ENCODE data around the gene ARID1B. TPM values are rescaled to one million over a fixed set of nuclear protein-coding genes. Genes with fewer than 3 reads are reported as not detected.

ARID1B gene
- polyA plus RNA-seq, 1 donor = 48.5 TPM

DNA sequence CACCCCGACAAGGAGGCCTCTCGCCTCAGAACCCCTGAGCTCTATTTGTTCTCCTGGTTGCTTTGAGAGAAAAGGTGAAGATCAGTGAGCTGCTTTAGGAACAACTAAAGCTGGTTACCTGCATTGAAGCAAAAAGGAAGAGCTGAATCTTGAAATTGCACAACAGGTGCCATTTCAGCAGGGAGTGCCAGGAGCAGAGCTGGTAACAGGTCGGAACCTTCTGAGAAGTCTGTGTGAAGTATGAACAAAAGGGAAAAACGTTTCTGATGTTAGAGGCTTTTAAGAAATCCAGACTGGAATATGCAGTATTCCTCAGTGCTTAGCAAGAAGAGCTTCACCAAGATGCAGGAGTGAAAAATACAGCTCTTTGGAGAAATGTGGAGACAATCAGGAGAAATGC, 382.2 kb downstream of the ARID1B start:
- Histone ChIP-seq H3K27ac (ENCODE audit: low read length) (no peak overlapping the region), H3K9me3 (ENCODE audit: control insufficient read depth, low read depth, low read length) (no peaks in the 10 kb centered on the region), H3K4me1 (ENCODE audit: control insufficient read depth, insufficient read depth, low read length) (no peaks in the 10 kb centered on the region), H3K36me3 (ENCODE audit: control insufficient read depth, insufficient read depth, low read length) (peaks cover 33% of the 10 kb centered on the region), H3K27me3 (ENCODE audit: control insufficient read depth, insufficient read depth, low read length) (no peaks in the 10 kb centered on the region), H3K4me3 (ENCODE audit: low read length) (no peak overlapping the region)
- 50% methylated on average over 1 of the region's 4 CpGs for WGBS (ENCODE audit: insufficient coverage, low lambda C conversion rate)
- no peak for DNase-seq

DNA sequence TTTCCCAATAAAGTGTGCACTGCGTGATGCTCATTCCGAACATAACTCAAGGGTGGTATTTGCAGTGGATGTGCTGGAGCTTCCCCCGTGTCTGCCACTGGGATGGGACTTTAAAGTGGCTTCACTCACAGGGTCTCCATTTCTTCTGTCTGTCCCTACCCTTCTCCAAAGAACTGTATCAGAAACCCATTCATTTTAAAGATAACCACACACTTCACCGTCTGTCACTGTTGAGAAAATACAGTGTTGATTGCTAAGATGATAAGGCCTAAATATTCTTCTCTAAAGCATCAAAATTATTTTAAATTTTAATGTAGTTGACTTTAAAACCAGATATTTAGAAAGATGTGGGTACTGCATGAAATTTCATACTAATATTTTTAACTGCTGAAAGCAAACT, 384.7 kb downstream of the ARID1B start:
- H3K27ac ChIP-seq (ENCODE audit: low read length) = no peak overlapping the region
- WGBS (ENCODE audit: insufficient coverage, low lambda C conversion rate) = 100% methylated on average over 1 of the region's 4 CpGs
- H3K4me3 ChIP-seq (ENCODE audit: low read length) = no peak overlapping the region
- no peaks in the 10 kb centered on the region for H3K4me1 ChIP-seq (ENCODE audit: control insufficient read depth, insufficient read depth, low read length)
- peaks cover 33% of the 10 kb centered on the region for H3K36me3 ChIP-seq (ENCODE audit: control insufficient read depth, insufficient read depth, low read length)
- DNase-seq = no peak
- no peaks in the 10 kb centered on the region for H3K27me3 ChIP-seq (ENCODE audit: control insufficient read depth, insufficient read depth, low read length)
- no peaks in the 10 kb centered on the region for H3K9me3 ChIP-seq (ENCODE audit: control insufficient read depth, low read depth, low read length)

DNA sequence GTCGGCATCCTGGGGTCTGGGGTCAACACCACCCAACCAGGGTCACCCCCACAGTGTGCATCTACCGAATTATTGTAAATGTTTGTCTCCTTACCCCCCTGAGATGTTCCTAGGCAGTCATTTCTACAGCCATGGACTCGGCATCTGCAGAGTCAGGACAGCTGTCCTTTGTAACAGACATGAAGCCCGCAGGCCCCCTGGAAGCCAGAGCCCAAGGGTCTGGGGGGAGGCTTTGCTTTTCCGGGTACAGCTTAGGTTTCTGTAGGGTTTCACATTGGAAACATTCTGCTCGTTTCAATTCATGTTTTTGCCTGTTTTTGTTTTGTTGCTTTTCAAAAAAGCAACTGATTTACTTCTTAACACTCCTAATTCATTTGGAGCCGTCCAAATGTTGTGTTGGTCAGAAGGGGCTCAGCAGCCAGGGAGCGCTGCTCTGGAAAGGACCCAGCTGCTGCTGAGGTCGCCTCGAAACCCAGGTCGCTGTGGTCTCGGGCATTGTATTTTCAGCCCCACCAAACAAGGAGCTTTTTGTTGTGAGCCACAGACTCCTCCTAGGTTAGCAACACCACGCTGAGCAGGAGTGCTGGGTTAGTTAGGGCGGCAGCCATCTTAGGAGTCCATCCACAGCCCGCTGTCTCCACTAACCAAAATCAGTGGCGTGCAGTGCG, 385.7 kb downstream of the ARID1B start:
- Histone ChIP-seq H3K4me3 (ENCODE audit: low read length) (no peak overlapping the region), H3K9me3 (ENCODE audit: control insufficient read depth, low read depth, low read length) (no peaks in the 10 kb centered on the region), H3K27me3 (ENCODE audit: control insufficient read depth, insufficient read depth, low read length) (no peaks in the 10 kb centered on the region), H3K4me1 (ENCODE audit: control insufficient read depth, insufficient read depth, low read length) (no peaks in the 10 kb centered on the region), H3K27ac (ENCODE audit: low read length) (no peak overlapping the region), H3K36me3 (ENCODE audit: control insufficient read depth, insufficient read depth, low read length) (peaks cover 34% of the 10 kb centered on the region)
- no peak for DNase-seq
- WGBS (ENCODE audit: insufficient coverage, low lambda C conversion rate) = 83% methylated on average over 1 of the region's 17 CpGs

DNA sequence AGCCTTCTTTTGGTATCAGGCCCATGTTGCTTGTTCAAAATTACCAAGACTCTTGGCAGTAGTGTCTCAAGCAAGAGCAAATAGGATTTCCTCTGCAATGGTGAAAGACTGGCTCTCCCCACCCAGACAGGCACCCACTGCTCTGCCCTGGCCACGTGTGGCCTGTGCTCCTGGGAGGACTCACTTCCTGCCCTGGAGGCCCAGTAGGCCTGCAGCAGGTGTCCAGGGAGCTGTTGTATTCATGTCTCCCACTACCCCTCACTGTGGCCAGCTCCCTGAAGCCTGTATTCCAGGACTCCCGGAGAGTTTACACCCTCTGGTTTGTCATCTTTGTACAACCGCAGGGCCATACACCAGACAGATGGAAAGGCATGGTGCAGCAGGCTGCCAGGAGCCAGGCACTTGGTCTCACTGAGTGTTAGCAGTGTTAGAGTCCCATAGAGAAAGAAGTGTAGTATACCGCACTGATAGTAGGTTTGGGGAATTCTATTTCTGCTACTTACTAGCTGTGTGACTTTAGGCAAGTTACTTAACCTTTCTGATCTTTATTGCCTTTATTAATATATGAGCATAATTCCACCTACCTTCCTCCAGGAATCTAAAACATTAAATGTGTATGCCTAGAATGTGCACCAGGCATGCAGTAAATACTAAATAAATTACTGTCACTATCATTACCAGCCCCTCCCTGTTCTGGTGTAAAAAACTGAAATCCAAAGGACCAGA, 386.4 kb downstream of the ARID1B start:
- Histone ChIP-seq H3K4me3 (ENCODE audit: low read length) (no peak overlapping the region), H3K27ac (ENCODE audit: low read length) (no peak overlapping the region), H3K27me3 (ENCODE audit: control insufficient read depth, insufficient read depth, low read length) (no peaks in the 10 kb centered on the region), H3K9me3 (ENCODE audit: control insufficient read depth, low read depth, low read length) (no peaks in the 10 kb centered on the region), H3K4me1 (ENCODE audit: control insufficient read depth, insufficient read depth, low read length) (no peaks in the 10 kb centered on the region), H3K36me3 (ENCODE audit: control insufficient read depth, insufficient read depth, low read length) (peaks cover 40% of the 10 kb centered on the region)
- WGBS (ENCODE audit: insufficient coverage, low lambda C conversion rate) = no CpG with 5 or more reads among the region's 4 CpGs
- DNase-seq = no peak

DNA sequence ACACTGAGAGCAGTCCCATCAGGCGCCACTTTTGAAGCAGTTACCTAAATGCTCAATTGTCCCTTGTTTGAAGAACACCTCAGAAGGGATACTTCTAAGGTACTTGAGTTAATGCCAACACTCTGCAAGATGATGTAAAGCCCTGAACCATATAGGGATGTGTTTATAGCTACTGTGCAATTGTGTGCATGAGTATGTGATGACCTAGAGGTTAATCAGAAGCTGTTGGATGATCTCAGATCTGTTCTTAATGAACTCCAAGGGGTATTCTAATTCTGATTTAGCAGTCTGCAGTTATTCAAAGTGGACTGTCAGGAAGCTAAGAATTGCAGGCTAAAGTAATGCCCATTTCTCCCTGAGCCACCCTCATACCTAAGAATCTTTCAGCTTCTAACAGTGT, 387.8 kb downstream of the ARID1B start:
- no peaks in the 10 kb centered on the region for H3K27me3 ChIP-seq (ENCODE audit: control insufficient read depth, insufficient read depth, low read length)

DNA sequence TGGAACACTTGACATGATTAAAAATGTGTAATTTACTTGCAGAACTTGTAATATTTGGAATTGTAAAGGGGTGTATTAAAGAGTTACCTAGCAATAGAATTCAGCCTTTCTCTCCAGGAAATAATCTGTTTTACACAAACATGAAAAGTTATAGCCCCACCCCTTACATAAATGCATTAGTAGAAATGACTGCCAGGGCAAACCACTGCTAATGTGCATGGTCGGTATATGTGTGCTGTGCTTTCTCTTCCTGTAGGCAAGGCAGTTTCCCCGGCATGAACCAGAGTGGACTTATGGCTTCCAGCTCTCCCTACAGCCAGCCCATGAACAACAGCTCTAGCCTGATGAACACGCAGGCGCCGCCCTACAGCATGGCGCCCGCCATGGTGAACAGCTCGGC, 389.6 kb downstream of the ARID1B start:
- no peak for DNase-seq
- Histone ChIP-seq H3K36me3 (ENCODE audit: control insufficient read depth, insufficient read depth, low read length) (peaks cover 43% of the 10 kb centered on the region), H3K4me1 (ENCODE audit: control insufficient read depth, insufficient read depth, low read length) (no peaks in the 10 kb centered on the region), H3K27me3 (ENCODE audit: control insufficient read depth, insufficient read depth, low read length) (no peaks in the 10 kb centered on the region), H3K9me3 (ENCODE audit: control insufficient read depth, low read depth, low read length) (no peaks in the 10 kb centered on the region), H3K27ac (ENCODE audit: low read length) (no peak overlapping the region), H3K4me3 (ENCODE audit: low read length) (no peak overlapping the region)
- WGBS (ENCODE audit: insufficient coverage, low lambda C conversion rate) = no CpG with 5 or more reads among the region's 8 CpGs

More for the DNA sequence above, 387.8 kb downstream of the ARID1B start:
- no peak for DNase-seq
- Histone ChIP-seq H3K4me3 (ENCODE audit: low read length) (no peak overlapping the region), H3K27ac (ENCODE audit: low read length) (no peak overlapping the region), H3K9me3 (ENCODE audit: control insufficient read depth, low read depth, low read length) (no peaks in the 10 kb centered on the region), H3K4me1 (ENCODE audit: control insufficient read depth, insufficient read depth, low read length) (no peaks in the 10 kb centered on the region), H3K36me3 (ENCODE audit: control insufficient read depth, insufficient read depth, low read length) (peaks cover 48% of the 10 kb centered on the region)
- WGBS (ENCODE audit: insufficient coverage, low lambda C conversion rate) = no CpG with 5 or more reads among the region's 1 CpG

DNA sequence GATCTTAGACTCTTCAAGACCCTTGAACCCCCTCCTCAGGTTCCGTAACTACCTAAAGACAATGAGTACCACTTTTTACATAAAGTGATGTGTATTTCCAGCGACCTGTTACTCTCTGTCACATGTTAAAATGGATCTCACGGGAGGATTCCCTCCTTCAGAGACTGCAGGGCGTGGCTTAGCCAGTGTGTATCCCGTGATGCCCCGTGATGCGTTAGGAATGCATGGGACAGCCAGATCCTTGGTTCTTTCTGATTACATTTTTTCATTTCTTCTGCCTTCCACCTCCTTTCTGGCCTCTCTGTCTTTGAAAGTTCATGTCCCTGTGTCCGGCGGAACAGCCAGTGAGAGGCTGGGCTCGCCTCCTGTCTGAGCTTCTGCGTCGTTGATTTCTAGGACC, 390.7 kb downstream of the ARID1B start:
- no peaks in the 10 kb centered on the region for H3K9me3 ChIP-seq (ENCODE audit: control insufficient read depth, low read depth, low read length)
- no peaks in the 10 kb centered on the region for H3K27me3 ChIP-seq (ENCODE audit: control insufficient read depth, insufficient read depth, low read length)
- no peak overlapping the region for H3K27ac ChIP-seq (ENCODE audit: low read length)
- peaks cover 41% of the 10 kb centered on the region for H3K36me3 ChIP-seq (ENCODE audit: control insufficient read depth, insufficient read depth, low read length)
- no peaks in the 10 kb centered on the region for H3K4me1 ChIP-seq (ENCODE audit: control insufficient read depth, insufficient read depth, low read length)
- DNase-seq = no peak
- 100% methylated on average over 3 of the region's 12 CpGs for WGBS (ENCODE audit: insufficient coverage, low lambda C conversion rate)
- H3K4me3 ChIP-seq (ENCODE audit: low read length) = no peak overlapping the region

DNA sequence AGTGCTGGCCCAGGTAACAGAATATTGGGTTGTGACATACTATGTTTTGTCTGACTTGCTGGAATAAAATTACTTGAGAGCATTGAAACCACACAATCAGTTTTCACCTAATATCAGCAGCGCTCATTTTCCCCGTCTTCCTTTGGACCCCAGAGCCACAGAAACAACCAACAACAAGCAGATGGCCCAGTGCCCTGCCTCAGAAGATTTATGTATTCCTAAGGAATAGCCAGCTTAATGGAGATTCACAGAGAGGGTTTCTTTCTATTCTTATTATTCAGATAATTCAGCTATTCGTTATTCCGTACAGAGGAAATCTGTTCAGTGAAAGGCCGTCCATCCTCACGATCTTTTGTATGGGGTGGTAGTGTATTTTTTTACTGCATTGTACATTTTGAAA, 391.3 kb downstream of the ARID1B start:
- WGBS (ENCODE audit: insufficient coverage, low lambda C conversion rate) = 93% methylated on average over 5 of the region's 6 CpGs

DNA sequence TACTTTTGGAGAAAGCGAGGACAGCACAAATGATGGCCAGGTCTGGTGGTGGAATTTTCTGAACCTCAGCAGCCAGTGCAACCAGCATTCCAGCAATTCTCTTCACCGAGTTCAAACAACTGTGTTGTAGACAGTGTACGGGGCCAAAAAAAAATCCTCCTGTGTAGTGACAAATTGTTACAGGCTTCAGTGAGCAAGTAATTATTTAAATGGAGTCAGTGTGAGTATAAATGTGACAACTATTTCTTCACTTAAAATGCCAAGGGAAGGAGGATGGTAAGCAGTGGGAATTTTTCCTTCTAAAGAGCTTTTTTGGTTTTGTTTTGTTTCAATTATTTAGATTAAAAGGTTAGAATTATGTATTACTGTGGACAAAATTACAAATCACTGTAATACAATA, 392.0 kb downstream of the ARID1B start:
- no peaks in the 10 kb centered on the region for H3K9me3 ChIP-seq (ENCODE audit: control insufficient read depth, low read depth, low read length)
- WGBS (ENCODE audit: insufficient coverage, low lambda C conversion rate) = 60% methylated on average over 1 of the region's 3 CpGs
- H3K4me3 ChIP-seq (ENCODE audit: low read length) = no peak overlapping the region
- H3K36me3 ChIP-seq (ENCODE audit: control insufficient read depth, insufficient read depth, low read length) = peaks cover 45% of the 10 kb centered on the region
- no peak overlapping the region for H3K27ac ChIP-seq (ENCODE audit: low read length)
- no peak for DNase-seq
- H3K4me1 ChIP-seq (ENCODE audit: control insufficient read depth, insufficient read depth, low read length) = no peaks in the 10 kb centered on the region
- H3K27me3 ChIP-seq (ENCODE audit: control insufficient read depth, insufficient read depth, low read length) = no peaks in the 10 kb centered on the region

More for the DNA sequence above, 391.3 kb downstream of the ARID1B start:
- Histone ChIP-seq H3K27ac (ENCODE audit: low read length) (no peak overlapping the region), H3K4me3 (ENCODE audit: low read length) (no peak overlapping the region), H3K9me3 (ENCODE audit: control insufficient read depth, low read depth, low read length) (no peaks in the 10 kb centered on the region), H3K36me3 (ENCODE audit: control insufficient read depth, insufficient read depth, low read length) (peaks cover 41% of the 10 kb centered on the region), H3K27me3 (ENCODE audit: control insufficient read depth, insufficient read depth, low read length) (no peaks in the 10 kb centered on the region), H3K4me1 (ENCODE audit: control insufficient read depth, insufficient read depth, low read length) (no peaks in the 10 kb centered on the region)
- no peak for DNase-seq

DNA sequence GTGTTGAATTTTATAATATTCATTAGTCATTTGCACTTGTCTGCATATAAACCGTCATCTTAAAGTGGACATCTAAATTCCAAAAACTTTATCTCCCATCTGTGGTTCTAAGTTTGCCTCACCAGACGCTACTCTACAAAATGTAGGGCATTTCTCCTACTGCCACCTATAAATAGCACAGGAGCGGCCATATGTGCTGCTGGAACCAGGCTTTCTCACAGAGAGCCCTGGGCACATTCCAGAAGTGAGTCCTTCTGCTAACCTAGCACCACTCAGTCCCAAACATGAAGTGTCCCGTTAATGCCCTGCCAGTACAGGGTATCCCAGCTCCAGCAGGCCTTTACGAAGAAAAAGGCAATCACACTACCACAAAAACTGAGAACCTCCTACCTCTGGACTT, 392.5 kb downstream of the ARID1B start:
- Histone ChIP-seq H3K4me1 (ENCODE audit: control insufficient read depth, insufficient read depth, low read length) (no peaks in the 10 kb centered on the region), H3K4me3 (ENCODE audit: low read length) (no peak overlapping the region), H3K9me3 (ENCODE audit: control insufficient read depth, low read depth, low read length) (no peaks in the 10 kb centered on the region), H3K36me3 (ENCODE audit: control insufficient read depth, insufficient read depth, low read length) (peaks cover 44% of the 10 kb centered on the region), H3K27ac (ENCODE audit: low read length) (no peak overlapping the region), H3K27me3 (ENCODE audit: control insufficient read depth, insufficient read depth, low read length) (no peaks in the 10 kb centered on the region)
- no peak for DNase-seq
- WGBS (ENCODE audit: insufficient coverage, low lambda C conversion rate) = no CpG with 5 or more reads among the region's 5 CpGs

DNA sequence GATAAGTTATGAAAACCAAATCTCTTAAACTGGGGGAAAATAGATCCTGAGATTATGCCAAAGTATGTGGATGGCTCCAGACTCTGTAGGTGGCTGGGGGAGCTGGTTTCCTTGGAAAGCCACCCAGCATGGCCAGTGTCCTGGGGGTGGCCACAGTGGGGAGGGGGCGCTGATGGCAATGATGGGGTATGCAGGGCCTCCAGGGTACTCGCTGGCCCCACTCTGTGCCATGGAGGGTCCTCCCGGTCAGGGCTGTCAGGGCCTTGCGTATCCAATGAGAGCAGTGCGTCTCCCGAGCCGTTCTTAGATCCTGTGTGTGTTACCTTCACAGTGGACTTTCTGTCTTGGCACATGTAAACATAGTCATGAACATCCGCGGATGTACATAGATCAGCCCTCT, 393.4 kb downstream of the ARID1B start:
- Histone ChIP-seq H3K27me3 (ENCODE audit: control insufficient read depth, insufficient read depth, low read length) (no peaks in the 10 kb centered on the region), H3K9me3 (ENCODE audit: control insufficient read depth, low read depth, low read length) (no peaks in the 10 kb centered on the region), H3K4me3 (ENCODE audit: low read length) (no peak overlapping the region), H3K27ac (ENCODE audit: low read length) (no peak overlapping the region), H3K36me3 (ENCODE audit: control insufficient read depth, insufficient read depth, low read length) (peaks cover 38% of the 10 kb centered on the region), H3K4me1 (ENCODE audit: control insufficient read depth, insufficient read depth, low read length) (no peaks in the 10 kb centered on the region)
- no peak for DNase-seq
- WGBS (ENCODE audit: insufficient coverage, low lambda C conversion rate) = no CpG with 5 or more reads among the region's 9 CpGs
